PC-9 (cell line): Measurements from ENCODE around the gene LPAR1. TPM values are rescaled to one million over a fixed set of nuclear protein-coding genes. Genes with fewer than 3 reads are reported as not detected.
"Not testable (repeated sequence)": the region's sequence is repeated elsewhere in the genome, so short reads cannot be mapped to it uniquely, and the experiment has no call there.

Experiments used
- BruUV-seq: library from RNA; stranded (reverse); fragments of 400-500 nt; replicated peaks from 2 replicates; lab custom pipeline; 2021; lab: Mats Ljungman, UMichigan
- CTCF ChIA-PET: fragments of 300-600 bp; sonication (Branson Sonifier 250); formaldehyde crosslinking; loops from one replicate; lab custom pipeline; 2022; ENCODE audit warnings: antibody characterized with exemption; lab: Charles Lee
- POLR2A ChIA-PET: fragments of 300-600 bp; sonication (Branson Sonifier 250); formaldehyde crosslinking; loops from one replicate; lab custom pipeline; 2022; ENCODE audit warnings: antibody characterized with exemption; ENCODE audit not compliant: unreplicated experiment; lab: Charles Lee
- DNase-seq, 2 experiments: peaks; one replicate each; pipeline versions ENCODE4 v3.0.0 to v3.0.0-alpha.2; 2015 to 2022; ENCODE audit warnings: mixed read lengths in 1 of 2
- H2AFZ ChIP-seq: fragments of 200-600 bp; sonication (generic); 2 replicates; pipeline ENCODE4 v1.8.1; 2017; ENCODE audit warnings: antibody characterized with exemption
- H3F3A ChIP-seq: fragments of 200-600 bp; sonication (generic); 2 replicates; pipeline ENCODE4 v1.8.1; 2017; ENCODE audit warnings: antibody characterized with exemption, mild to moderate bottlenecking, low read depth; ENCODE audit not compliant: insufficient read depth
- H3K27ac ChIP-seq: fragments of 200-600 bp; sonication (generic); 2 replicates; pipeline ENCODE4 v1.6.1; 2016; ENCODE audit warnings: mixed run types
- H3K27me3 ChIP-seq: fragments of 200-600 bp; sonication (generic); 2 replicates; pipeline ENCODE4 v1.6.1; 2016; ENCODE audit warnings: low read depth, mixed run types; ENCODE audit not compliant: insufficient read depth
- H3K36me3 ChIP-seq: fragments of 200-600 bp; sonication (generic); 2 replicates; pipeline ENCODE4 v1.6.1; 2016; ENCODE audit warnings: low read depth, mixed run types
- H3K4me1 ChIP-seq: fragments of 200-600 bp; sonication (generic); replicated peaks from 2 replicates; pipeline ENCODE4 v1.6.1; 2016; ENCODE audit warnings: mixed run types; ENCODE audit not compliant: insufficient read depth
- H3K4me2 ChIP-seq: fragments of 200-600 bp; sonication (generic); 2 replicates; pipeline ENCODE4 v1.6.1; 2017; ENCODE audit warnings: mixed run types
- H3K4me3 ChIP-seq: fragments of 200-600 bp; sonication (generic); 2 replicates; pipeline ENCODE4 v1.6.1; 2016; ENCODE audit warnings: mixed run types
- H3K79me2 ChIP-seq: fragments of 200-600 bp; sonication (generic); 2 replicates; pipeline ENCODE4 v1.6.1; 2017; ENCODE audit warnings: low read depth, mixed run types
- H3K9me2 ChIP-seq: fragments of 200-600 bp; sonication (generic); 2 replicates; pipeline ENCODE4 v1.8.1; 2017; ENCODE audit warnings: mild to moderate bottlenecking; ENCODE audit not compliant: insufficient read depth
- H3K9me3 ChIP-seq: fragments of 200-600 bp; sonication (generic); 2 replicates; pipeline ENCODE4 v1.8.1; 2016; ENCODE audit warnings: low read depth; ENCODE audit not compliant: insufficient read depth
- H4K20me1 ChIP-seq: fragments of 200-600 bp; sonication (generic); 2 replicates; pipeline ENCODE4 v1.8.1; 2017; ENCODE audit not compliant: insufficient read depth
- CTCF ChIP-seq: fragments of 200-600 bp; sonication (generic); conservative IDR thresholded peaks from 2 replicates; pipeline ENCODE4 v1.6.1; 2017; ENCODE audit warnings: mixed run types, antibody characterized with exemption, mild to moderate bottlenecking, moderate library complexity
- EZH2 ChIP-seq: fragments of 200-600 bp; sonication (generic); IDR thresholded peaks from 2 replicates; pipeline ENCODE4 v1.8.0; 2017; ENCODE audit warnings: antibody characterized with exemption, low read depth
- intact Hi-C: fragments of 100-400 bp; cut with micrococcal nuclease; formaldehyde crosslinking; loops from one replicate; pipeline ENCODE4 v1.10.0; 2022; ENCODE audit not compliant: unreplicated experiment
- total RNA-seq: library from RNA; stranded (reverse); gene quantifications from 2 replicates; pipeline ENCODE4 v1.2.3, GENCODE V29; 2021

Gene LPAR1
- total RNA-seq, 1 experiment from 2014 or later = 11.8 TPM

GRCh38 chr9:111050819-111051218 is 12.5 kb upstream of the LPAR1 start:
- Histone ChIP-seq H3K27ac (no peak overlapping the region), H3K36me3 (no peaks in the 10 kb centered on the region), H3K27me3 (no peaks in the 10 kb centered on the region), H3F3A (no peaks in the 10 kb centered on the region), H3K4me3 (no peak overlapping the region), H3K9me3 (0 out of 2 replicates have a peak, but pooled peaks cover 5% of the 10 kb centered on the region), H3K9me2 (no peaks in the 10 kb centered on the region), H4K20me1 (no peaks in the 10 kb centered on the region), H3K79me2 (no peaks in the 10 kb centered on the region), H2AFZ (no peak overlapping the region), H3K4me1 (no peaks in the 10 kb centered on the region), H3K4me2 (no peak overlapping the region)
- TF ChIP-seq CTCF (no peak), EZH2 (no peak)
- ChIA-PET POLR2A (no interaction called here), CTCF (no interaction called here)
- intact Hi-C loops = no loop called here
- no peak for DNase-seq
- no TSS peak for BruUV-seq

DNA sequence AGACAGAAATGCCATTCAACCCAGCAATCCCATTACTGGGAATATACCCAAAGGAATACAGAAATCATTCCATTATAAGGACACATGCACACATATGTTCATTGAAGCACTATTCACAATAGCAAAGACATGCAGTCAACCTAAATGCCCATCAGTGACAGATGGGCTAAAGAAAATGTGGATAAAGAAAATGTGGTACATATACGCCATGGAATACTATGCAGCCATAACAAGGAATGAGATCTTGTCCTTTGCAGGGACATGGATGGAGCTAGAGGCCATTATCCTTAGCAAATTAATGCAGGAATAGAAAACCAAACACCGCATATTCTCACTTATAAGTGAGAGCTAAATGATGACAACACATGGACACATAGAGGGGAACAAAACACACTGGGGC is 9.0 kb upstream of the LPAR1 start:
- H3K27me3 ChIP-seq, intact Hi-C loops, H3K4me3 ChIP-seq, CTCF ChIA-PET, H2AFZ ChIP-seq, H3K79me2 ChIP-seq, H3K9me3 ChIP-seq, H3K9me2 ChIP-seq, H3K36me3 ChIP-seq, H3K4me1 ChIP-seq, H3K4me2 ChIP-seq, BruUV-seq, H3F3A ChIP-seq, DNase-seq, POLR2A ChIA-PET, H4K20me1 ChIP-seq, H3K27ac ChIP-seq: not testable (repeated sequence)

- H3K27ac ChIP-seq = no peak overlapping the region
- peaks cover 7% of the 10 kb centered on the region for H3K79me2 ChIP-seq
- ChIA-PET POLR2A (no interaction called here), CTCF (no interaction called here)
- peaks cover 3% of the 10 kb centered on the region; the same call in 1 of the 2 replicates for H3F3A ChIP-seq
- 0 out of 2 replicates have a peak, but pooled peaks cover 5% of the 10 kb centered on the region for H3K9me3 ChIP-seq
- H3K4me3 ChIP-seq = no peak overlapping the region
- H3K36me3 ChIP-seq = no peaks in the 10 kb centered on the region
- no peak for DNase-seq
- no peaks in the 10 kb centered on the region for H4K20me1 ChIP-seq
- H3K27me3 ChIP-seq = no peaks in the 10 kb centered on the region
- no TSS peak for BruUV-seq
- H3K4me1 ChIP-seq = no peaks in the 10 kb centered on the region
- intact Hi-C loops = no loop called here
- no peak overlapping the region for H3K4me2 ChIP-seq
- H3K9me2 ChIP-seq = no peaks in the 10 kb centered on the region
- H2AFZ ChIP-seq = peak overlapping the region; percentile 52; the same call in 1 of the 2 replicates
- TF ChIP-seq CTCF (no peak), EZH2 (no peak)
Measured at GRCh38 chr9:111041902-111042301, 3.6 kb upstream of the LPAR1 start.

DNA sequence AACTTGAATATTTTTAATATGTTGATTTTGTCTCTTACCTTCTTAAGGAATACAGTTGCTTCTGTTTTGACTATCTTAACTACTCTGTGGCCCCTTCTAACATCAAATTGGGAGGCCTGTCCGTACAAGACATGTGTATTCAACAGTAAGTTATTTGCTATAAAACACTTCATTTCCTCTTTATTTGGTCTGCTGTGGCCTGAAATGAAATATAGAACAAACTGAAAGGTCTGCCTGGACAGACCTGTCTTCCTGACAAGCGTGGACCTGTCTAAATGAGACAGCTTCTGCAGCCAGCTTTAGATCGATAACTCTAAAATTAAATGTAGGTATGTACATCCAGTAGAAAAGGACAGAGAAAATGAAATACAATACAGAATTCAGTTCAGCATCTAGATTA is 2.2 kb upstream of the LPAR1 start:
- no peak overlapping the region for H3K4me3 ChIP-seq
- peaks cover 21% of the 10 kb centered on the region for H3K79me2 ChIP-seq
- BruUV-seq = no TSS peak
- ChIA-PET POLR2A (no interaction called here), CTCF (no interaction called here)
- H3K4me2 ChIP-seq = no peak overlapping the region
- no peak overlapping the region for H3K27ac ChIP-seq
- H3F3A ChIP-seq = peaks cover 3% of the 10 kb centered on the region; the same call in 1 of the 2 replicates
- H3K9me3 ChIP-seq = no peaks in the 10 kb centered on the region
- no peaks in the 10 kb centered on the region for H4K20me1 ChIP-seq
- no peaks in the 10 kb centered on the region for H3K36me3 ChIP-seq
- no peak overlapping the region for H2AFZ ChIP-seq
- no peaks in the 10 kb centered on the region for H3K27me3 ChIP-seq
- TF ChIP-seq CTCF (no peak), EZH2 (no peak)
- intact Hi-C loops = no loop called here
- H3K4me1 ChIP-seq = peaks cover 14% of the 10 kb centered on the region
- DNase-seq = no peak
- H3K9me2 ChIP-seq = no peaks in the 10 kb centered on the region
